Common myeloid progenitor, CD34-positive (primary cell): ENCODE results near the gene ANKRD55.

Experiments used
- CTCF ChIA-PET: fragments of 350-600 bp; sonication (Branson Sonifier 250); formaldehyde crosslinking; loops from one replicate; lab custom pipeline; 2021; ENCODE audit warnings: antibody characterized with exemption; lab: Charles Lee
- POLR2A ChIA-PET: fragments of 350-600 bp; sonication (Branson Sonifier 250); formaldehyde crosslinking; loops from one replicate; lab custom pipeline; 2021; ENCODE audit warnings: antibody characterized with exemption; lab: Charles Lee
- DNase-seq, 3 donors: peaks; one replicate each; pipeline versions ENCODE4 v3.0.0 to v3.0.0-alpha.2; 2013
- H3K27ac ChIP-seq, 2 experiments: 1 replicate in 1 of 2; 2 replicates in 1 of 2; pipeline ENCODE4 v1.7.0; 2013; ENCODE audit warnings: inconsistent platforms in 2 of 2, low read length in 2 of 2, mild to moderate bottlenecking in 2 of 2, low read depth in 1 of 2, moderate library complexity in 1 of 2; ENCODE audit not compliant: severe bottlenecking in 2 of 2, insufficient read depth in 1 of 2, poor library complexity in 1 of 2
- H3K27me3 ChIP-seq, 5 experiments: replicated peaks in 2 of 5; 1 replicate in 3 of 5; 2 replicates in 2 of 5; pipeline versions ENCODE4 v1.6.1 to v1.7.0; 2013; ENCODE audit warnings: low read length in 4 of 5, mild to moderate bottlenecking in 2 of 5, moderate library complexity in 2 of 5, inconsistent platforms in 1 of 5; ENCODE audit not compliant: insufficient read depth in 5 of 5, control insufficient read depth in 4 of 5
- H3K36me3 ChIP-seq, 4 experiments: 1 replicate in 2 of 4; 2 replicates in 2 of 4; pipeline versions ENCODE4 v1.6.1 to v1.7.0; 2013; ENCODE audit warnings: low read length in 3 of 4, control low read depth in 1 of 4, mild to moderate bottlenecking in 1 of 4; ENCODE audit not compliant: control insufficient read depth in 4 of 4, insufficient read depth in 4 of 4
- H3K4me1 ChIP-seq, 4 experiments: 1 replicate in 3 of 4; 2 replicates in 1 of 4; pipeline versions ENCODE4 v1.6.1 to v1.7.1; 2013; ENCODE audit warnings: low read length in 3 of 4, mild to moderate bottlenecking in 3 of 4, control low read depth in 1 of 4, inconsistent platforms in 1 of 4, moderate library complexity in 1 of 4; ENCODE audit not compliant: control insufficient read depth in 4 of 4, insufficient read depth in 4 of 4; ENCODE audit errors: control extremely low read depth in 1 of 4
- H3K4me3 ChIP-seq, 7 experiments: 1 replicate in 4 of 7; 2 replicates in 3 of 7; pipeline versions ENCODE4 v1.5.1 to v1.7.0; 2013; ENCODE audit warnings: mild to moderate bottlenecking in 7 of 7, low read length in 6 of 7, moderate library complexity in 6 of 7, inconsistent platforms in 2 of 7, low read depth in 2 of 7, control low read depth in 1 of 7; ENCODE audit not compliant: insufficient read depth in 4 of 7, control insufficient read depth in 1 of 7; ENCODE audit errors: extremely low read depth in 1 of 7
- H3K9me3 ChIP-seq, 5 experiments: 1 replicate in 4 of 5; 2 replicates in 1 of 5; pipeline versions ENCODE4 v1.6.1 to v1.7.1; 2013; ENCODE audit warnings: low read length in 4 of 5, mild to moderate bottlenecking in 2 of 5, inconsistent platforms in 1 of 5, low read depth in 1 of 5, moderate library complexity in 1 of 5; ENCODE audit not compliant: control insufficient read depth in 4 of 5, insufficient read depth in 2 of 5; ENCODE audit errors: control extremely low read depth in 1 of 5
- WGBS: methylation state at CpG from one replicate; pipeline ENCODE4 v1.1.5; 2013; ENCODE audit not compliant: insufficient coverage; 5-methylcytosine and 5-hydroxymethylcytosine counted together

Gene ANKRD55

GRCh38 chr5:56072863-56073766 lies 160.0 kb downstream of the ANKRD55 start:
- H3K4me3 ChIP-seq: no peak overlapping the region
- no peaks in the 10 kb centered on the region for H3K9me3 ChIP-seq
- H3K36me3 ChIP-seq: no peaks in the 10 kb centered on the region
- H3K4me1 ChIP-seq: peaks cover 13 to 17% (median 14%) of the 10 kb centered on the region in 4 experiments
- no peak for DNase-seq
- H3K27ac ChIP-seq: no peak overlapping the region
- WGBS: 85% methylated on average over 5 of the region's 6 CpGs
- H3K27me3 ChIP-seq: peaks cover 0 to 40% (median 21%) of the 10 kb centered on the region in 5 experiments
- ChIA-PET CTCF (no interaction called here), POLR2A (no interaction called here)

- WGBS: 6% methylated on average over 2 of the region's 4 CpGs
- H3K36me3 ChIP-seq: no peaks in the 10 kb centered on the region
- H3K27ac ChIP-seq: no peak overlapping the region
- DNase-seq: no peak
- no peaks in the 10 kb centered on the region for H3K9me3 ChIP-seq
- H3K27me3 ChIP-seq: peaks cover 0 to 45% (median 23%) of the 10 kb centered on the region in 5 experiments
- H3K4me3 ChIP-seq: no peak overlapping the region
- CTCF ChIA-PET: interaction anchor here (0.8 to 1.4 kb wide), 3 partner anchors 9 to 136 kb away, joined by 3 to 5 read pairs (median 4); no protein-coding TSS in a partner anchor
- POLR2A ChIA-PET: interaction anchor here (1.2 kb wide), 1 partner anchor 12 kb away, joined by 3 read pairs; no protein-coding TSS in a partner anchor
- peaks cover 13 to 17% (median 14%) of the 10 kb centered on the region in 4 experiments for H3K4me1 ChIP-seq
Measured at GRCh38 chr5:56071470-56071869, 161.7 kb downstream of the ANKRD55 start.

DNA sequence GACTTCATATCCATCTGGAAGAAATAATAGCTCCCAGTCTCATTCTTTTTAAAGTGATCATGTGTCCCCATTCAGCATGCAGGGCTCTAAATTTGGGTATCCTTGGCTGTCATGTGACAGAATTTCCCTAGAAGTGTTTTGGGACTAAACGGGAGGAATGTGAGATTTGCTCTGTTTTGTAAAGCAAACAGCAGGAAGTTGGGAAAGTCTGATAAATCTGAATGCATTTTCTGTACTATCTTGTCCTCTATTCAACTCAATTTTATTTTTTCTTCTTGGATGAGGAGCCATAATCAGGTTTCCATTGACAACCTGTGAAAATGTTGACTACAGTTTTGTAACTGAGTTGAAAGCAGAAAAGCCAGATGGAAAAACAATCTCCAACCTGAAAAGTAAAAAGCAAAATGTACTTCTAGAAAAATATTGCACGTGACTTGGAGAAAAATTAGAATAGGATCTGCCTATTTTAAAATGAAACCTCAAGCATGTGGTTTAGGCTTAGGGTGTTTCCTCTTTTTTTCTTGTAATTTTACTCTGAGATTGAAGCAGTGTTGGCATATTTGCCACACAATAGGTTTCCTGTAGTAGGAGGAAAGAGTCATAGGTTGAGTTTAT lies 162.2 kb downstream of the ANKRD55 start:
- Histone ChIP-seq H3K36me3 (no peaks in the 10 kb centered on the region), H3K9me3 (no peaks in the 10 kb centered on the region), H3K27ac (no peak overlapping the region), H3K4me3 (no peak overlapping the region), H3K27me3 (peaks cover 0 to 43% (median 23%) of the 10 kb centered on the region in 5 experiments), H3K4me1 (peaks cover 13 to 17% (median 14%) of the 10 kb centered on the region in 4 experiments)
- DNase-seq: peak; percentile 47 to 89 (median 84)
- ChIA-PET POLR2A (interaction anchor here (1.2 kb wide), 1 partner anchor 13 kb away, joined by 3 read pairs; no protein-coding TSS in a partner anchor), CTCF (interaction anchor here (0.8 to 1.4 kb wide), 4 partner anchors 9 to 135 kb away, joined by 3 to 5 read pairs (median 4); no protein-coding TSS in a partner anchor)
- WGBS: 0% methylated on average over 1 of the region's 2 CpGs

- DNase-seq: no peak
- Histone ChIP-seq H3K9me3 (no peaks in the 10 kb centered on the region), H3K4me3 (no peak overlapping the region), H3K27ac (no peak overlapping the region), H3K27me3 (peaks cover 0 to 34% (median 21%) of the 10 kb centered on the region in 5 experiments), H3K36me3 (no peaks in the 10 kb centered on the region), H3K4me1 (peaks cover 13 to 17% (median 14%) of the 10 kb centered on the region in 4 experiments)
- CTCF ChIA-PET: interaction anchor here (0.6 to 1.0 kb wide), 2 partner anchors 57 to 520 kb away, joined by 3 to 4 read pairs; no protein-coding TSS in a partner anchor
- POLR2A ChIA-PET: interaction anchor here (0.7 kb wide), 1 partner anchor 11 kb away, joined by 3 read pairs; no protein-coding TSS in a partner anchor
- 92% methylated on average over 2 of the region's 3 CpGs for WGBS
Measured at GRCh38 chr5:56069652-56070226, 163.4 kb downstream of the ANKRD55 start.

DNA sequence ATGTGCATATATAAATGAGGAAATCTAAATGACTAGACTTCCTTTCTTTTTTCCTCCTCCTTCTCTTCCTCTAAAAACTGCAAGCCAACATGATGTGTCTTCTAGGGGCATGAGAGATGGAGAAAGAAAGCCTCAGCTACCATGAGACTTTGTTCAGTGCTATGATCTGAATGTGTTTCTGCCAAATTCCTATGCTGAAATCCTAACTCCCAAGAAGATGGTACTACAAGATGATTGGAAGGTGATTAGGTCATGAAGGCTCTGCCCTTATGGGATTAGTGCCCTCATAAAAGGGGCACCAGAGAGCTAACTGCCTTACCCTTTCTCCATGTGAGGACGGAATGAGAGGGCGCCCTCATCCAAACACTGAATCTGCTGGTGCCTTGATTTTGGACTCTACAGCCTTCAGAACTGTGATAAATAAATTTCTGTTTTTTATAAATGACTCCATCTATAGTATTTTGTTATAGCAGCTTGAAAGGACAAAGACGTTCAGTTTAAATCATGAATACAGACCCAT lies 166.1 kb downstream of the ANKRD55 start:
- no peaks in the 10 kb centered on the region for H3K9me3 ChIP-seq
- no peak for DNase-seq
- no peak overlapping the region for H3K27ac ChIP-seq
- peaks cover 0 to 22% (median 14%) of the 10 kb centered on the region in 5 experiments for H3K27me3 ChIP-seq
- H3K36me3 ChIP-seq: no peaks in the 10 kb centered on the region
- ChIA-PET POLR2A (no interaction called here), CTCF (interaction anchor here (0.7 to 0.8 kb wide), 2 partner anchors 9 to 39 kb away, joined by 3 read pairs; no protein-coding TSS in a partner anchor)
- 100% methylated on average over 1 of the region's 3 CpGs for WGBS
- H3K4me3 ChIP-seq: no peak overlapping the region
- peaks cover 13 to 15% (median 14%) of the 10 kb centered on the region in 4 experiments for H3K4me1 ChIP-seq

GRCh38 chr5:56064984-56065383 lies 168.1 kb downstream of the ANKRD55 start:
- POLR2A ChIA-PET: no interaction called here
- H3K36me3 ChIP-seq: no peaks in the 10 kb centered on the region
- no peaks in the 10 kb centered on the region for H3K9me3 ChIP-seq
- CTCF ChIA-PET: interaction anchor here (1.1 kb wide), 1 partner anchor 43 kb away, joined by 3 read pairs; no protein-coding TSS in a partner anchor
- no peak for DNase-seq
- no peak overlapping the region for H3K27ac ChIP-seq
- H3K4me3 ChIP-seq: no peak overlapping the region
- H3K27me3 ChIP-seq: peaks cover 0 to 17% (median 12%) of the 10 kb centered on the region in 5 experiments
- WGBS: 91% methylated on average over 1 of the region's 2 CpGs
- H3K4me1 ChIP-seq: no peaks in the 10 kb centered on the region
